GM23338 (cell line): ENCODE measurements around the gene SAMD11. TPM values are rescaled to one million over a fixed set of nuclear protein-coding genes. Genes with fewer than 3 reads are reported as not detected.

Experiments used
- ATAC-seq: fragments of 200-7000 bp; cut with Tn5 transposase; 3 replicates; pipeline ENCODE4 v1.9.1; 2020
- DNase-seq: peaks from one replicate; pipeline ENCODE4 v3.0.0-alpha.2; 2015; ENCODE audit warnings: low spot score
- H2AFZ ChIP-seq: fragments of 200-600 bp; sonication (generic); 2 replicates; pipeline ENCODE4 v1.8.0; 2016; ENCODE audit warnings: antibody characterized with exemption, mild to moderate bottlenecking, moderate library complexity
- H3F3A ChIP-seq: fragments of 200-600 bp; sonication (generic); replicated peaks from 2 replicates; pipeline ENCODE4 v1.8.0; 2017; ENCODE audit warnings: antibody characterized with exemption, mixed run types, low read depth
- H3K27ac ChIP-seq: fragments of 200-600 bp; sonication (generic); 2 replicates; pipeline ENCODE4 v1.6.1; 2016; ENCODE audit warnings: low read depth
- H3K27me3 ChIP-seq: fragments of 200-600 bp; sonication (generic); 2 replicates; pipeline ENCODE4 v1.8.0; 2016; ENCODE audit warnings: mild to moderate bottlenecking, mixed run types, moderate library complexity; ENCODE audit not compliant: insufficient read depth
- H3K36me3 ChIP-seq: fragments of 200-600 bp; sonication (generic); 2 replicates; pipeline ENCODE4 v1.8.0; 2016; ENCODE audit warnings: mild to moderate bottlenecking; ENCODE audit not compliant: insufficient read depth
- H3K4me1 ChIP-seq: fragments of 200-600 bp; sonication (generic); 2 replicates; pipeline ENCODE4 v1.8.0; 2016; ENCODE audit warnings: mild to moderate bottlenecking, moderate library complexity; ENCODE audit not compliant: insufficient read depth
- H3K4me2 ChIP-seq: fragments of 200-600 bp; sonication (generic); 2 replicates; pipeline ENCODE4 v1.7.1; 2017; ENCODE audit warnings: mixed run types
- H3K4me3 ChIP-seq: fragments of 200-600 bp; sonication (generic); 2 replicates; pipeline ENCODE4 v1.6.1; 2016; ENCODE audit warnings: mixed run types
- H3K79me2 ChIP-seq: fragments of 200-600 bp; sonication (generic); replicated peaks from 2 replicates; pipeline ENCODE4 v1.8.0; 2017; ENCODE audit warnings: mild to moderate bottlenecking; ENCODE audit not compliant: insufficient read depth
- H3K9me2 ChIP-seq: fragments of 200-600 bp; sonication (generic); 2 replicates; pipeline ENCODE4 v1.8.0; 2017; ENCODE audit not compliant: insufficient read depth
- H4K20me1 ChIP-seq: fragments of 200-600 bp; sonication (generic); replicated peaks from 2 replicates; pipeline ENCODE4 v1.8.0; 2017; ENCODE audit warnings: mild to moderate bottlenecking; ENCODE audit not compliant: insufficient read depth
- H3K27ac Mint-ChIP-seq: 2 replicates; pipeline ENCODE4 v1.8.0; 2020; ENCODE audit warnings: inconsistent platforms, mild to moderate bottlenecking, moderate library complexity, mixed read lengths
- H3K27me3 Mint-ChIP-seq: 3 replicates; pipeline ENCODE4 v1.8.0; 2022; ENCODE audit warnings: low read depth, mild to moderate bottlenecking, moderate library complexity, mixed read lengths, inconsistent platforms; ENCODE audit not compliant: insufficient read depth, poor library complexity
- H3K36me3 Mint-ChIP-seq: 3 replicates; pipeline ENCODE4 v1.8.0; 2021; ENCODE audit warnings: low read depth, mild to moderate bottlenecking, inconsistent platforms, moderate library complexity, mixed read lengths
- H3K4me1 Mint-ChIP-seq: 3 replicates; pipeline ENCODE4 v1.8.0; 2020; ENCODE audit warnings: mild to moderate bottlenecking, inconsistent platforms, mixed read lengths
- H3K4me3 Mint-ChIP-seq: 3 replicates; pipeline ENCODE4 v1.8.0; 2021; ENCODE audit warnings: moderate library complexity, mild to moderate bottlenecking, inconsistent platforms, mixed read lengths
- H3K9me3 Mint-ChIP-seq: 3 replicates; pipeline ENCODE4 v1.8.0; 2020; ENCODE audit warnings: moderate library complexity, mild to moderate bottlenecking, inconsistent platforms, mixed read lengths
- EZH2 ChIP-seq: fragments of 200-600 bp; sonication (generic); IDR thresholded peaks from one replicate; pipeline ENCODE4 v1.8.0; 2017; ENCODE audit warnings: antibody characterized with exemption, mild to moderate bottlenecking, low read depth; ENCODE audit not compliant: unreplicated experiment
- EZH2phosphoT487 ChIP-seq: fragments of 200-600 bp; sonication (generic); IDR thresholded peaks from one replicate; pipeline ENCODE4 v1.8.1; 2018; ENCODE audit warnings: antibody characterized with exemption; ENCODE audit not compliant: unreplicated experiment
- JUNB ChIP-seq: IDR thresholded peaks from one replicate; pipeline ENCODE4 v1.6.1; 2016; ENCODE audit warnings: antibody characterized with exemption; ENCODE audit not compliant: unreplicated experiment
- POLR2AphosphoS5 ChIP-seq: IDR thresholded peaks from 2 replicates; pipeline ENCODE4 v1.6.1; 2016; ENCODE audit warnings: antibody characterized with exemption, low read depth
- STAT1 ChIP-seq: IDR thresholded peaks from one replicate; pipeline ENCODE4 v1.6.1; 2016; ENCODE audit warnings: antibody characterized with exemption; ENCODE audit not compliant: unreplicated experiment
- ZNF114 ChIP-seq: fragments of 250-450 bp; sonication (Bioruptor Pico); IDR thresholded peaks from 2 replicates; pipeline ENCODE4 v1.5.0; 2020; ENCODE audit warnings: mild to moderate bottlenecking, moderate library complexity
- ZNF331 ChIP-seq: fragments of 250-450 bp; sonication (Bioruptor Pico); IDR thresholded peaks from 2 replicates; pipeline ENCODE4 v1.5.0; 2020; ENCODE audit warnings: low read depth, mild to moderate bottlenecking, moderate library complexity
- polyA plus RNA-seq: library from polyadenylated mRNA; unstranded; fragments of >200 nt; fragmentation: Nextera tagmentation; extraction: Ambion mirVana; gene quantifications from 2 replicates; pipeline ENCODE4 v1.2.1, GENCODE V29; 2016
- total RNA-seq: library from RNA; depleted of rRNA; stranded (reverse); fragments of >200 nt; shearing (Covaris generic); gene quantifications from 2 replicates; pipeline ENCODE4 v1.2.3, GENCODE V29; 2014
- TF ChIP-seq, protein P1 (sequence below): IDR thresholded peaks from 2 replicates; pipeline ENCODE4 v1.6.1; 2016; ENCODE audit warnings: antibody characterized with exemption
- TF ChIP-seq, protein P2 (sequence below): IDR thresholded peaks from one replicate; pipeline ENCODE4 v1.6.1; 2018; ENCODE audit warnings: antibody characterized with exemption; ENCODE audit not compliant: unreplicated experiment
- TF ChIP-seq, protein P3 (sequence below), 2 experiments: fragments of 200-600 bp in 1 of 2; sonication (generic) in 1 of 2; conservative IDR thresholded peaks; 2 replicates each; pipeline versions ENCODE4 v1.5.1 to v1.6.1; 2016 to 2017; ENCODE audit warnings: antibody characterized with exemption in 2 of 2, low read depth in 2 of 2, mild to moderate bottlenecking in 2 of 2, moderate library complexity in 1 of 2

SAMD11 gene
- total and polyA plus RNA-seq, 2 experiments from 2014 or later = 0.14 to 0.40 TPM

DNA sequence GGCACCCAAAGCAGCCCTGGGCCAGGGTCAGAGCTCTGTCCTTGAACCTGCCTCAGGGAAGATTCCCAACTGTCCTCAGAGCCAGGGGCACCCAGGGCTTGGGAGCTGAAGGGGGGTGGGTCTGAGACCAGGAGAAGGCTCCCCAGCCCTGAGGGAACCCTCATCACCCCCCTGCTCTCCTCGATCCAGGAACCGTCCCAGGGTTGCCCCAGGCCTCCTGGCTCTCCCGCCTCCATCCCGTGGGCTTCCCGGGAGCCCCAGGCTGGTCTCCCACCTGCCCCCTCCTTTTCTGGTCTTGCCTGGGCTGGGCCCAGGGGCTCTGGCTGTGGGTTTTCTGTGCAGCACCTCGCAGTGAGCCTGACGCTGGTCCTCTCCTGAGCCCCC is 6.7 kb upstream of the SAMD11 start:
- peaks cover 19% of the 10 kb centered on the region; the same call in 2 of the 3 replicates for H3K4me1 Mint-ChIP-seq
- no peak overlapping the region for H3K4me2 ChIP-seq
- H3K79me2 ChIP-seq = no peaks in the 10 kb centered on the region
- no peaks in the 10 kb centered on the region for H3K36me3 Mint-ChIP-seq
- peaks cover 61% of the 10 kb centered on the region for H3K27me3 Mint-ChIP-seq
- peaks cover 79% of the 10 kb centered on the region for H3K27me3 ChIP-seq
- H2AFZ ChIP-seq = no peak overlapping the region
- no peaks in the 10 kb centered on the region for H3F3A ChIP-seq
- no peaks in the 10 kb centered on the region for H3K9me2 ChIP-seq
- peaks cover 4% of the 10 kb centered on the region; the same call in 1 of the 3 replicates for H3K9me3 Mint-ChIP-seq
- TF ChIP-seq JUNB (no peak), POLR2AphosphoS5 (no peak), EZH2phosphoT487 (no peak), STAT1 (no peak), ZNF331 (CRISPR knock-in tag) (no peak), ZNF114 (no peak), EZH2 (no peak)
- TF ChIP-seq, protein P1, sequence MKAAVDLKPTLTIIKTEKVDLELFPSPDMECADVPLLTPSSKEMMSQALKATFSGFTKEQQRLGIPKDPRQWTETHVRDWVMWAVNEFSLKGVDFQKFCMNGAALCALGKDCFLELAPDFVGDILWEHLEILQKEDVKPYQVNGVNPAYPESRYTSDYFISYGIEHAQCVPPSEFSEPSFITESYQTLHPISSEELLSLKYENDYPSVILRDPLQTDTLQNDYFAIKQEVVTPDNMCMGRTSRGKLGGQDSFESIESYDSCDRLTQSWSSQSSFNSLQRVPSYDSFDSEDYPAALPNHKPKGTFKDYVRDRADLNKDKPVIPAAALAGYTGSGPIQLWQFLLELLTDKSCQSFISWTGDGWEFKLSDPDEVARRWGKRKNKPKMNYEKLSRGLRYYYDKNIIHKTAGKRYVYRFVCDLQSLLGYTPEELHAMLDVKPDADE = no peak
- TF ChIP-seq, protein P2, sequence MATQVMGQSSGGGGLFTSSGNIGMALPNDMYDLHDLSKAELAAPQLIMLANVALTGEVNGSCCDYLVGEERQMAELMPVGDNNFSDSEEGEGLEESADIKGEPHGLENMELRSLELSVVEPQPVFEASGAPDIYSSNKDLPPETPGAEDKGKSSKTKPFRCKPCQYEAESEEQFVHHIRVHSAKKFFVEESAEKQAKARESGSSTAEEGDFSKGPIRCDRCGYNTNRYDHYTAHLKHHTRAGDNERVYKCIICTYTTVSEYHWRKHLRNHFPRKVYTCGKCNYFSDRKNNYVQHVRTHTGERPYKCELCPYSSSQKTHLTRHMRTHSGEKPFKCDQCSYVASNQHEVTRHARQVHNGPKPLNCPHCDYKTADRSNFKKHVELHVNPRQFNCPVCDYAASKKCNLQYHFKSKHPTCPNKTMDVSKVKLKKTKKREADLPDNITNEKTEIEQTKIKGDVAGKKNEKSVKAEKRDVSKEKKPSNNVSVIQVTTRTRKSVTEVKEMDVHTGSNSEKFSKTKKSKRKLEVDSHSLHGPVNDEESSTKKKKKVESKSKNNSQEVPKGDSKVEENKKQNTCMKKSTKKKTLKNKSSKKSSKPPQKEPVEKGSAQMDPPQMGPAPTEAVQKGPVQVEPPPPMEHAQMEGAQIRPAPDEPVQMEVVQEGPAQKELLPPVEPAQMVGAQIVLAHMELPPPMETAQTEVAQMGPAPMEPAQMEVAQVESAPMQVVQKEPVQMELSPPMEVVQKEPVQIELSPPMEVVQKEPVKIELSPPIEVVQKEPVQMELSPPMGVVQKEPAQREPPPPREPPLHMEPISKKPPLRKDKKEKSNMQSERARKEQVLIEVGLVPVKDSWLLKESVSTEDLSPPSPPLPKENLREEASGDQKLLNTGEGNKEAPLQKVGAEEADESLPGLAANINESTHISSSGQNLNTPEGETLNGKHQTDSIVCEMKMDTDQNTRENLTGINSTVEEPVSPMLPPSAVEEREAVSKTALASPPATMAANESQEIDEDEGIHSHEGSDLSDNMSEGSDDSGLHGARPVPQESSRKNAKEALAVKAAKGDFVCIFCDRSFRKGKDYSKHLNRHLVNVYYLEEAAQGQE = no peak
- TF ChIP-seq, protein P3, sequence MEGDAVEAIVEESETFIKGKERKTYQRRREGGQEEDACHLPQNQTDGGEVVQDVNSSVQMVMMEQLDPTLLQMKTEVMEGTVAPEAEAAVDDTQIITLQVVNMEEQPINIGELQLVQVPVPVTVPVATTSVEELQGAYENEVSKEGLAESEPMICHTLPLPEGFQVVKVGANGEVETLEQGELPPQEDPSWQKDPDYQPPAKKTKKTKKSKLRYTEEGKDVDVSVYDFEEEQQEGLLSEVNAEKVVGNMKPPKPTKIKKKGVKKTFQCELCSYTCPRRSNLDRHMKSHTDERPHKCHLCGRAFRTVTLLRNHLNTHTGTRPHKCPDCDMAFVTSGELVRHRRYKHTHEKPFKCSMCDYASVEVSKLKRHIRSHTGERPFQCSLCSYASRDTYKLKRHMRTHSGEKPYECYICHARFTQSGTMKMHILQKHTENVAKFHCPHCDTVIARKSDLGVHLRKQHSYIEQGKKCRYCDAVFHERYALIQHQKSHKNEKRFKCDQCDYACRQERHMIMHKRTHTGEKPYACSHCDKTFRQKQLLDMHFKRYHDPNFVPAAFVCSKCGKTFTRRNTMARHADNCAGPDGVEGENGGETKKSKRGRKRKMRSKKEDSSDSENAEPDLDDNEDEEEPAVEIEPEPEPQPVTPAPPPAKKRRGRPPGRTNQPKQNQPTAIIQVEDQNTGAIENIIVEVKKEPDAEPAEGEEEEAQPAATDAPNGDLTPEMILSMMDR (conservative IDR thresholded peaks at IDR 0.05; ENCODE audit: low read depth in 2 of 2) = no peak
- DNase-seq (no peak), ATAC-seq (no peak)
- no peak overlapping the region for H3K27ac ChIP-seq
- H4K20me1 ChIP-seq = no peaks in the 10 kb centered on the region
- H3K4me3 ChIP-seq = no peak overlapping the region
- no peak overlapping the region for H3K27ac Mint-ChIP-seq
- no peak overlapping the region for H3K4me3 Mint-ChIP-seq
- no peaks in the 10 kb centered on the region for H3K36me3 ChIP-seq
- peaks cover 6% of the 10 kb centered on the region; the same call in 1 of the 2 replicates for H3K4me1 ChIP-seq
